ENCODE results near the gene CYP24A1. TPM values are rescaled to one million over a fixed set of nuclear protein-coding genes. Genes with fewer than 3 reads are reported as not detected.

CYP24A1 gene
- total RNA-seq, 1 experiment from 2014 or later, result 0.28 TPM

DNA sequence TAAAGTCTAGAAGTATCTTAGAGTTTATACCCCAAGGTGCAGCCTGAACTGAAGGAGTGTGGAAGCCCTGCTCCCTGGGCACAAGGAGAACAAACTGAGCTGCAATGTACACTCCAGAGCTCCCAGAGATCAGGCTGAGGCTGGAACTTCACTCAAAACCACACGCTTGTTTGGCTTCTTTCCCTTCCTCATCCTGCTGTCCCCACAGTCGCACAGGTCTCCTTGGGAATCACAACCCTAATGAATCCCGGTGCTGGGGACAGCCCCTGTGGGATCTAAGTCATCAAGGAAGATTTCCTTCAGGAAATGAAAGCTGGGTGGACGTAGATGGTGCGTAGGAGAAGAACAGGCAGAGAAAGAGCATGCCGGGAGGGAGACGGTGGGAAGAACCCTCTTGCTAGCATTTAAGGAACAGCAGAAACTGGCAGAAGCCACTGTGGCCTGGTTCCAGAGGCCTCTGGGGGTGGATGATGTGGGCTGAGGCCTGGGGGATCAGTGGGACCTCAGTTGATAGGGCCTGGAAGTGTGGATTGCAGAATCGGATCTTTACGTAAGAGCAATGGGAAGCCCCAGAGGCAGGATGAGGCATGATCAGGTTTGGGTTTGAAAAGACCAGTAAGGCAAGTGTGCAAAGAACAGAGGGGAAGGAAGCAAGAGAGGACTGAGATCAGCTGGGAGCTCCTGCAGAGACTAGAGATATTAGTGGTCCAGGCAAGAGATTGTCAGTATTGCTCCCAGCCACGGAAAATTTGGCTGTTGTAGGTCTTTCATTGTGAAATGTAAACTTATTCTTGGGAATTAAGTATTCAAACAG lies 21.4 kb downstream of the CYP24A1 start:
- Mint-ChIP-seq H3K4me3 (ENCODE audit: unreplicated experiment) (no peak overlapping the region), H3K27me3 (ENCODE audit: insufficient read depth, unreplicated experiment) (no peaks in the 10 kb centered on the region), H3K4me1 (ENCODE audit: insufficient read depth, unreplicated experiment) (peaks cover 6% of the 10 kb centered on the region), H3K36me3 (ENCODE audit: insufficient read depth, unreplicated experiment) (no peaks in the 10 kb centered on the region), H3K9me3 (ENCODE audit: unreplicated experiment) (no peaks in the 10 kb centered on the region), H3K27ac (ENCODE audit: low read depth, unreplicated experiment) (no peak overlapping the region)
- DNase-seq (ENCODE audit: unreplicated experiment), result no peak
- ChIA-PET POLR2A (interaction anchor here (0.7 kb wide), 1 partner anchor 19 kb away, joined by 4 read pairs; no protein-coding TSS in a partner anchor), CTCF (interaction anchor here (0.6 kb wide), 1 partner anchor 49 kb away, joined by 3 read pairs; no protein-coding TSS in a partner anchor)
- intact Hi-C loops (cut with micrococcal nuclease), result no loop called here
- no peak for TF ChIP-seq CTCF (IDR thresholded peaks at IDR 0.05; ENCODE audit: unreplicated experiment)
- BruUV-seq (replicated peaks), result no TSS peak

DNA sequence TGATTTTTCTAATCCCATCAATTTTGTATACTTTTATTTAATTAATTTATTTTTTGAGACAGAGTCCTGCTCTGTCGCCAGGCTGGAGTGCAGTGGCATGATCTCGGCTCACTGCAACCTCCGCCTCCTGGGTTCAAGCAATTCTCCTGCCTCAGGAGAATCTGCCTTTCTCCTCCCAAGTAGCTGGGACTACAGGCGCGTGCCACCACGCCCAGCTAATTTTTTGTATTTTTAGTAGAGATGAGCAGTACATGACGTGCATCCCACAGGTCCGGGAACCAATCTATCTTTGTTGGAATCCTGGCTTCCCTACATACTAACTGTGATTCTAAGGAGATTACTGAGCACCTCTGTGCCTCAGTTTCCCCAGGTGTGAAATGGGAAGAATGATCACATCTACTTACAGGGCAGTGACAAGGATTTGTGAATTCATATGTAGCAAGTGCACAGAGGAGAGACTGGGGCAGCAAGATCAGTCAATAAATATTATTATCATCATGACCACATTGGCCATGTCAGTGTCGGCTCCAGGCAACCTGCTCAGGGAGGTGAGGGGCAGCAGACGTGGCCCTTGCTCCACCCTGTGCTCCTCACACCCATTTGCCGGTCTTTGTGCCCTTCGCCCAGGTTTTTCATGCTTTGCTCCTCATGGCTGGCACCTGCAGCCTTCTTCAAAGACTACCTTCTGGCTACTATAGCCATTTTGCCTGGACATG lies 22.1 kb downstream of the CYP24A1 start:
- no peak for TF ChIP-seq CTCF (IDR thresholded peaks at IDR 0.05; ENCODE audit: unreplicated experiment)
- ChIA-PET POLR2A (interaction anchor here (0.8 to 1.6 kb wide), 2 partner anchors 7 to 14 kb away, joined by 3 read pairs; no protein-coding TSS in a partner anchor), CTCF (interaction anchor here (0.7 kb wide), 1 partner anchor 19 kb away, joined by 3 read pairs; no protein-coding TSS in a partner anchor)
- H3K4me1 Mint-ChIP-seq (ENCODE audit: insufficient read depth, unreplicated experiment), result peaks cover 6% of the 10 kb centered on the region
- H3K9me3 Mint-ChIP-seq (ENCODE audit: unreplicated experiment), result no peaks in the 10 kb centered on the region
- no peak overlapping the region for H3K4me3 Mint-ChIP-seq (ENCODE audit: unreplicated experiment)
- H3K36me3 Mint-ChIP-seq (ENCODE audit: insufficient read depth, unreplicated experiment), result no peaks in the 10 kb centered on the region
- no peak overlapping the region for H3K27ac Mint-ChIP-seq (ENCODE audit: low read depth, unreplicated experiment)
- H3K27me3 Mint-ChIP-seq (ENCODE audit: insufficient read depth, unreplicated experiment), result no peaks in the 10 kb centered on the region
- BruUV-seq (replicated peaks), result no TSS peak
- intact Hi-C loops (cut with micrococcal nuclease), result no loop called here
- no peak for DNase-seq (ENCODE audit: unreplicated experiment)

GRCh38 chr20:54151075-54151439 lies 22.7 kb downstream of the CYP24A1 start:
- POLR2A ChIA-PET, result interaction anchor here (0.8 to 1.6 kb wide), 3 partner anchors 8 to 14 kb away, joined by 3 read pairs; no protein-coding TSS in a partner anchor
- no TSS peak for BruUV-seq (replicated peaks)
- Mint-ChIP-seq H3K4me3 (ENCODE audit: unreplicated experiment) (no peak overlapping the region), H3K9me3 (ENCODE audit: unreplicated experiment) (no peaks in the 10 kb centered on the region), H3K27me3 (ENCODE audit: insufficient read depth, unreplicated experiment) (no peaks in the 10 kb centered on the region), H3K27ac (ENCODE audit: low read depth, unreplicated experiment) (no peak overlapping the region), H3K36me3 (ENCODE audit: insufficient read depth, unreplicated experiment) (no peaks in the 10 kb centered on the region), H3K4me1 (ENCODE audit: insufficient read depth, unreplicated experiment) (peaks cover 6% of the 10 kb centered on the region)
- CTCF ChIA-PET, result interaction anchor here (0.6 to 0.7 kb wide), 2 partner anchors 20 to 45 kb away, joined by 3 read pairs; no protein-coding TSS in a partner anchor
- no peak for DNase-seq (ENCODE audit: unreplicated experiment)
- no peak for TF ChIP-seq CTCF (IDR thresholded peaks at IDR 0.05; ENCODE audit: unreplicated experiment)
- intact Hi-C loops (cut with micrococcal nuclease), result no loop called here

- no peaks in the 10 kb centered on the region for H3K36me3 Mint-ChIP-seq (ENCODE audit: insufficient read depth, unreplicated experiment)
- TF ChIP-seq CTCF (IDR thresholded peaks at IDR 0.05; ENCODE audit: unreplicated experiment), result no peak
- peaks cover 6% of the 10 kb centered on the region for H3K4me1 Mint-ChIP-seq (ENCODE audit: insufficient read depth, unreplicated experiment)
- no peak overlapping the region for H3K27ac Mint-ChIP-seq (ENCODE audit: low read depth, unreplicated experiment)
- no peak for DNase-seq (ENCODE audit: unreplicated experiment)
- POLR2A ChIA-PET, result interaction anchor here (1.2 to 1.9 kb wide), 3 partner anchors 8 to 17 kb away, joined by 3 to 14 read pairs (median 3); no protein-coding TSS in a partner anchor
- no peaks in the 10 kb centered on the region for H3K27me3 Mint-ChIP-seq (ENCODE audit: insufficient read depth, unreplicated experiment)
- CTCF ChIA-PET, result interaction anchor here (0.8 to 1.6 kb wide), 3 partner anchors 9 to 26 kb away, joined by 3 to 5 read pairs (median 5); no protein-coding TSS in a partner anchor
- BruUV-seq (replicated peaks), result no TSS peak
- no peak overlapping the region for H3K4me3 Mint-ChIP-seq (ENCODE audit: unreplicated experiment)
- intact Hi-C loops (cut with micrococcal nuclease), result no loop called here
- no peaks in the 10 kb centered on the region for H3K9me3 Mint-ChIP-seq (ENCODE audit: unreplicated experiment)
These were observed 24.0 kb downstream of the CYP24A1 start for GRCh38 chr20:54149765-54150264.
